GM18498 (cell line): Measurements from ENCODE around the gene GIMD1.
"Not testable (repeated sequence)": the region's sequence is repeated elsewhere in the genome, so short reads cannot be mapped to it uniquely, and the experiment has no call there.

ENCODE experiments used
- ATAC-seq: cut with Tn5 transposase; IDR thresholded peaks from one replicate; pipeline ENCODE4 v1.9.1; 2021; ENCODE audit warnings: mild to moderate bottlenecking, moderate library complexity; ENCODE audit not compliant: unreplicated experiment

GIMD1 gene

DNA sequence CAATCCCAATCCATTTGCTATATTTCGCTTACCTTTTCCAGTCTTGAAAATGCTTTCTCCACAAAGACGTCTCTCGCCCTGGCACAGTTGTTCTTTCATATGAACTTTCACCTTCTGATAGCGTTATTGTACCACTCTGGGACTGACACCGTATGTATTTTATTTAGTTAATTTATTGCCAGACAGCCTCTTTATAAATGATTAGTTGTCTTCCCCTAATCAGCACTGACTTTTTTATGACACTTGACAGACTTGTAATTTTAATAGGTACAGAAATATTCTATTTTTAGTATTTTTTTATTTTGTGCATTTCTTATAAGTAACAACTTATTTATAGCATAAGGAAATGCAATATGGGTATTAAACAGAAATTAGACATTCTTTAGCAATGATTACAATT lies at the start of gene GIMD1:
TSS of gene GIMD1 (minus strand) at position 101 of the 400 bp plus-strand sequence. CDS start 1,343 bp downstream, outside the sequence.
- ATAC-seq, result no peak

DNA sequence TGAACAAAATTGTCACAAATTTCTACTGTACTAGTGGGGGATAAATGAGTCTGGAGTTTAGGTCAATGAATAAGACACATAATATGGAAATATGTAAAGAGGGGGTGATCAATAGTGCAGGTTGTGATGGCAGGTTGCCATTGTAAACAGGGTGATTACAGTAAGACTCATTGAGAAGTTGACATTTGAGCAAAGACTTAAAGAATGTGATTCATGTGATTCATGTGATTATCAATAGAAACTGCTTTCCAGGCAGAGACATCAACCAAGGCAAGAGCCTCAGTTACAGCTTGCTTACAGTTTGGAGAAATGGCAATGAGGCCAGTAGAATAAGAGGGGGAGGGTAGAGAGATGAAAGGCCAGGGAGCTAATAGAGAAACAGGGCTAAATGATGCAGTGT lies 45.8 kb upstream of the GIMD1 start:
- ATAC-seq, result no peak

DNA sequence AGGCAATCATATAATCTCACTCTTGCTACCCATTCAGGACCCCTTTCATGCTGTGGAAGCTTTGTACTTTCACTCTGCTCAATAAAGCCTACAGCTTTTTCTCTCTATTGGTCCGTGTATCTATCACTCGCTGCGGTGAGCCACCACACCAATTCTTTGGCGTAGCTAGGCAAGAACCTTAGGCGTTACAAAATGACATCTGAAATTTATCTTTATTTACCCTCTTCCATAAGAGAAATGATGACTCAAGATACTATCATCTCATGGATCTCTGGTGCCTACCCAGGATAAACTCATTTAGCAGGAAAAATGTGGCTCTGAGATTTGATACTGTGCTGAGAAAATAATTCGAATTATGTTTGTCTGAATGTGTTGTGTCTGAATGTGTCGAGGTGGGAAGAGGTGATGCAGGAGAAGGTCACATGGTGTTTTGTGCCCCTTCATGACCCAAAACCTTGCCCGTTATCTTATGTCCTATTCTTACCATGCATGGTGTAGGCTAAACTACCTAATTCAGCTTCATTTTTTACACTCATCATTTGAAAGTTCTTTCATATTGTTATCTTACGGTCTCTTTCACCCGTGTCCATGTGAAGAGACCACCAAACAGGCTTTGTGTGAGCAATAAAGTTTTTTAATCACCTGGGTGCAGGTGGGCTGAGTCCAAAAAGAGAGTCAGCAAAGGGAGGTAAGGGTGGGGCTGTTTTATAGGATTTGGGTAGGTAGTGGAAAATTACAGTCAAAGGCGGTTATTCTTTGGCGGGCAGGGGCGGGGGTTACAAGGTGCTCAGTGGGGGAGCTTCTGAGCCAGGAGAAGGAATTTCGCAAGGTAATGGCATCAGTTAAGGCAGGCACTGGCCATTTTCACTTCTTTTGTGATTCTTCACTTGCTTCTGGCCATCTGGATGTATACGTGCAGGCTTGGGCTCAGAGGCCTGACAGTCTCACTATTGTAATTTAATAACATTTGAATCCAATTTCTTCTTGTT lies 41.6 kb upstream of the GIMD1 start:
- no peak for ATAC-seq

DNA sequence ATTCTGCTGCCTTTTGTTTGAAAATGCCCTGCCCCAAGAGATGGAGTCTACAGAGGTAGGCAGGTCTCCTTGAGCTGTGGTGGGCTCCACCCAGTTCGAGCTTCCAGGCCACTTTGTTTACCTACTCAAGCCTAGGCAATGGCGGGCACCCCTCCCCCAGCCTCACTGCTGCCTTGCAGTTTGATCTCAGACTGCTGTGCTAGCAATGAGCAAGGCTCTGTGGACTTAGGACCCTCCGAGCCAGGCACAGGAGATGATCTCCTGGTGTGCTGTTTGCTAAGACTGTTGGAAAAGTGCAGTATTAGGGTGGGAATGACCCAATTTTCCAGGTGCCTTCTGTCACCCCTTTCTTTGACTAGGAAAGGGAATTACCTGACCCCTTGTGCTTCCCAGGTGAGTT lies 39.4 kb upstream of the GIMD1 start:
- ATAC-seq, result not testable (repeated sequence)

- ATAC-seq, result no peak
Measured at GRCh38 chr4:106401157-106401556, 32.6 kb upstream of the GIMD1 start.

DNA sequence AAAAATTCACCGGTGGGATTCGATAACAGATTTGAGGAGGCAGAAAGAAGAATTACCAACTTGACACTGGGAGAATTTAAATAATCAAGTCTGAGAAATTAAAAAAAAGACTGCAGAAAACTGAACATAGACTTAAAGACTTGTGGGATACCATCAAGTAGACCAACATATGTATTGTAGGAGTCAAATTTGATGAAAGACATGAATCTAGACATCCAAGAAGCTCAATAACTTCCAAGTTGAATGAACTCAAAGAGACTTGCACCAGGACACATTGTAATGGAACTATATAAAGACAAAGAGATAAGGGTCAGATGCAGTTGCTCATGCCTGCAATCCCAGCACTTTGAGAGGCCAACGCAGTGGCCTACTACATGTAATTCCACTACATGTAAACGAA lies 30.3 kb upstream of the GIMD1 start:
- not testable (repeated sequence) for ATAC-seq

- no peak for ATAC-seq
Measured at GRCh38 chr4:106395582-106395981, 27.0 kb upstream of the GIMD1 start.

GRCh38 chr4:106385853-106386393 lies 17.3 kb upstream of the GIMD1 start:
- ATAC-seq, result no peak

DNA sequence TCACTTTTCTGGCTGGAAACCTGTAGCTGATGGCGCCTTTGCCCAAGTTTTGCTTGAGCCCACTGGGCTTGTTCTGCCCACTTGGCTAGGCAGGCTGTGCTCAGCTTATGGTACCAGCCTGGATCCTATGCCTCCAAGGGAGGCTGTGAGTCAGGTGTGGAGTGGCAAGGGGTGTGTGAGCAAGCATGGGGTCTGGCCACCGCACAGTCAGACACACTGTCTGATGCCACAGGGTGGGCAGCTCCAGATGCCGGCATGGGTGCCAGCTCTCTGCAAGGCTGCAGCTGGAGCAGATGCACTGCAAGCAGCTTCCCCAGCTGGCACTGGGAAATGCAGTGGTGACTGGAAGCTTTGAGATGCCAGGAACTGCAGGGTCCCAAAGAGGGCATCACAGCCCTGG lies 16.3 kb upstream of the GIMD1 start:
- ATAC-seq, result no peak

GRCh38 chr4:106380179-106380578 lies 11.6 kb upstream of the GIMD1 start:
- ATAC-seq, result no peak

DNA sequence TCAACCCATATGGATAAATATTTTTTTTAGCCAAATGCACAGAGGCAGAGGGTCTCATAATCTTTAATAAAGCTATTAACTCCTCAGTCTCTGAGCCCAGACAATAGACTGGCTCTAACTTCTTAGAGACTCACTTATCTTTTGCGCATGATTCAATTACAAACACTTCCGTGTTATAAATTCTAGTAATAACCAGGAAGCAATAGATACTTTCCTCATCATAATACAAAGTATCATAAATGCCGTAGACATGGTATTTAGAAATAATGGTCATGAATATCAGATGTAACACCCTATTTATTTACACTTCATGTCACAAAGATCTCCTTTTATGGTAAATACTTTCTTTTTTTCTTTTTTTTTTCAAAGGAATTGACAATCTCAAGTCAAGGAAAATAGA lies 4.4 kb upstream of the GIMD1 start:
- no peak for ATAC-seq

- no peak for ATAC-seq
Measured at GRCh38 chr4:106371161-106371560, 2.6 kb upstream of the GIMD1 start.

DNA sequence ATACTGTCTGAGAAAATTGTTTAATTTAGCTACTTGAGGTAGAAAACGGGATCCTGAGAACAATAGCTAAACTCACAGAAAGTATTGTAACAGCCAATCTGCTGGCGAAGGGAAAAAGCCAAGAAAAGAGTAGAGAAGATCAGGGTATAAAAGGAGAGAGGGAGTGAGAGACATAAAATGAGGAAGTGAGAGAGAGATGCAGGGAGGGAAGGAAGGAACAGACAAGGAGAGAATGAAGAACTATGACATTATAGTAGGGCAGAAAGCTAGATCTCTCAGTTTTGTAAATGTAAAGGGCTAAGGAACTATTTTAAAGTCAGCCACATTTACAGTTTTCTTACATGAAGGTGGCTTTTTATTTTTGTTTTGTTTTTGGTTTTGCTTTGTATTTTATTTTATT lies 1.6 kb upstream of the GIMD1 start:
- ATAC-seq, result no peak

DNA sequence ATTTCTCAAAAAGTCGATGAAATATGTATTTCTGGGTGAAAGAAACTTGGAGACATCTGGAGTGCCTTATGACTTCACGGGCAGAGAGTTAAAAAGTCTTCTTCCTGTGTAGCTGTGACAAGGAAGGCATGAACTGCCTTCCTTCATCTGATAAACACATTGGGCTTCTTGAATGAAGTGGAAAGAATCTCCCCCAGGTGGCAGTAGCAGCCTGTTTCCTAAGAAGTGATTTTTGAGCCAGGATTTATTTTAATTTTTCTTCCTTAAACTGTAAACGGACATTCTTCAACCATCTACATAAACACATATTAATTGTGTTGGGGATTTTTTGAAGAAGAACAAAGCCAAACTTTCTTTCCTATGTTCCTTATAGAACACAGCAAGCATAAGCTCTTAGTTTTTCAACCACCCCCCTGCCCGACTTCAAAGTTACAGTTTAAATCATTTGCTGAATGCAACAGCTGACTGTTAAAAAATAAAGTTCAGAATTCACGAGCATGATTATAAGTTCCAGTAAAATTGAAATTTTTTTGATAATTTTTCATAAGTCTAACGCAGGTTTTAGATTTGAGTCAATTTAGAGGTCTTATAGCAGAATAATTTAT lies 980 bp upstream of the GIMD1 start:
- peak; percentile 68 for ATAC-seq

- no peak for ATAC-seq
Measured at GRCh38 chr4:106367072-106367471, 1.5 kb downstream of the GIMD1 start.

GRCh38 chr4:106366026-106366425 lies 2.6 kb downstream of the GIMD1 start:
- no peak for ATAC-seq

GRCh38 chr4:106365613-106366012 lies 3.0 kb downstream of the GIMD1 start:
- no peak for ATAC-seq

DNA sequence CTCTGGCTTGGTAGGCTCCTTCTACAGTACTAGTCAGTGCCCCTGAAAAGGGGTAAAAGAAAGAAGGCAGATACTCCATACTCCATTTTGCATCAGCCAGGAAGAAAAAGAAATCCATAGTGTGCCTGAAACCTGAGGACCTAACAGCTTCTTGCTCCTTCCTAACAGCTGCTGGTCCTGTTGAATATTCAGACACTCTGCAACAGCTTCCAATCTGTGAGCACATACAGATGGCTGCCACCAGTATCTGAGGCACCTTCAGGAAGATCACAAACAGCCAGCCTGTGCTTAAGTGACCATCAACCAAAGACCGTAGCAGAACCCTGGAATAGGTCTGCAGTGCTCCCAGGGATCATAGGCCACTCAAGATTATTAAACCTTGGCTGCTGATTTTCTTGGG lies 4.3 kb downstream of the GIMD1 start:
- no peak for ATAC-seq

GRCh38 chr4:106362086-106362825 lies 6.3 kb downstream of the GIMD1 start:
- no peak for ATAC-seq

DNA sequence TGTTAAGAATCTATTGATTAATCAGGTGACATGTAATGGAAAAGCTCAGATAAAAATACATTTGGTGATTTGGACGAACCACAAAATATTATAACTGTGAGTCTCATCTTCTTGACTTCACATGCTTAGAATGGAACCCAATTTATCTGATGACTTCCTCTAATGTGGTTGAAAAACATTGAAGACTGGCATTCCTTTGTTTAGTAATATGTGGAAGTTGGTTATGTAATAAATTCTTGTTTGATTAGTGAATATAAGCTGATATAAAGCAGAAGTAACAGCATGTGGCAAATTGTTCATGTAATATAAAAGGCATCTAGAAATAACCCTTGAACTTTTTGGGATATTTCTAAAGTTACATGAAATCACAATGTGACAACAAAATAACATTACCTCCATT lies 9.7 kb downstream of the GIMD1 start:
- ATAC-seq, result no peak

DNA sequence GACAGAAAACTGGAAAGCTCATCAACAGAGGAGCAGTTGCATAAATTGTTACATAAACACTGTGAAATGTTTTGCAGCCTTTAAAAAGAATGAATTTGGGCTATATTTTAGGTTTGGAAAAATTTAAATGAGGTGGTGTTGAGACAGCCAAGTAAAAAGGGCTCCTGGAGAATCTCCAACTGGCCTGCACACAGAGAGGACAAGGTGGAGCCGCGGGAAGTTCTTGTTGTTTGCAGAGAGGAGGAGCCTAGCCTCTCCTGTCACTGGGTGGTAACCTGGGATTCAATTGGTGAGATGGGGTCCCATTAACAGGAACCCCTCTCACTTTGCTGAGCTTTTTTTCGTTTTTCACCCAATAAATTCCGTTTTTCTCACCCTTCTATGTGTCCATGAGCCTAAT lies 13.4 kb downstream of the GIMD1 start:
- no peak for ATAC-seq
